K562 (cell line): ENCODE data around the gene FAM50A. TPM values are rescaled to one million over a fixed set of nuclear protein-coding genes. Genes with fewer than 3 reads are reported as not detected.

Source experiments
- BRF1 ChIP-seq: IDR thresholded peaks from 3 replicates; pipeline ENCODE4 v1.6.1; 2011; ENCODE audit warnings: borderline replicate concordance, mild to moderate bottlenecking; ENCODE audit not compliant: insufficient read length; ENCODE audit errors: extremely low read depth
- E2F1 ChIP-seq: sonication (generic); formaldehyde crosslinking; IDR thresholded peaks from 2 replicates; pipeline ENCODE4 v1.8.1; 2023; ENCODE audit warnings: mild to moderate bottlenecking, missing genetic modification reagents, moderate library complexity
- E2F4 ChIP-seq: sonication (generic); formaldehyde crosslinking; IDR thresholded peaks from 2 replicates; pipeline ENCODE4 v1.8.0; 2022; ENCODE audit warnings: mild to moderate bottlenecking, low read depth, missing genetic modification reagents
- GTF2F1 ChIP-seq: IDR thresholded peaks from 2 replicates; pipeline ENCODE4 v1.6.1; 2011; ENCODE audit warnings: low read depth, low read length, improper control_type of control experiment
- HMG20B ChIP-seq: fragments of 250-450 bp; sonication (Bioruptor Pico); IDR thresholded peaks from 2 replicates; pipeline ENCODE4 v1.5.0; 2021; ENCODE audit warnings: mild to moderate bottlenecking
- KAT7 ChIP-seq: sonication (generic); formaldehyde crosslinking; IDR thresholded peaks from 2 replicates; pipeline ENCODE4 v1.8.0; 2022; ENCODE audit warnings: missing genetic modification reagents, mild to moderate bottlenecking, borderline replicate concordance
- MAZ ChIP-seq, 2 experiments: fragments of 450-650 bp in 1 of 2; sonication (generic) in 1 of 2; formaldehyde crosslinking; IDR thresholded peaks in 1 of 2; conservative IDR thresholded peaks in 1 of 2; 2 replicates each; pipeline versions ENCODE4 v1.4.0 to v1.5.0; 2020; ENCODE audit warnings: mild to moderate bottlenecking in 1 of 2, missing genetic modification reagents in 1 of 2
- MBD2 ChIP-seq: sonication (generic); IDR thresholded peaks from 2 replicates; pipeline ENCODE4 v1.6.1; 2016; ENCODE audit warnings: low read depth, borderline replicate concordance
- MEIS2 ChIP-seq: fragments of 450-650 bp; IDR thresholded peaks from 2 replicates; pipeline ENCODE4 v1.6.1; 2014; ENCODE audit warnings: mild to moderate bottlenecking; ENCODE audit not compliant: partially characterized antibody
- MNT ChIP-seq, 2 experiments: fragments of 450-650 bp; conservative IDR thresholded peaks; 2 replicates each; pipeline ENCODE4 v1.6.1; 2017; ENCODE audit warnings: mild to moderate bottlenecking in 2 of 2, moderate library complexity in 2 of 2
- PBX2 ChIP-seq, 2 experiments: IDR thresholded peaks in 1 of 2; conservative IDR thresholded peaks in 1 of 2; 2 replicates each; pipeline ENCODE4 v1.6.1; 2016; ENCODE audit warnings: low read depth in 2 of 2, mild to moderate bottlenecking in 1 of 2, missing compliant biosample characterization in 1 of 2, missing genetic modification characterization in 1 of 2, moderate library complexity in 1 of 2
- PTRF ChIP-seq: fragments of 450-650 bp; IDR thresholded peaks from 2 replicates; pipeline ENCODE4 v1.6.1; 2016; ENCODE audit warnings: mild to moderate bottlenecking, missing genetic modification characterization, missing compliant biosample characterization
- SAP30 ChIP-seq: fragments of 200-600 bp; sonication (generic); IDR thresholded peaks from 2 replicates; pipeline ENCODE4 v1.6.1; 2012; ENCODE audit warnings: borderline replicate concordance, low read depth, mild to moderate bottlenecking, moderate library complexity, low read length, control low read depth, inconsistent platforms; ENCODE audit not compliant: insufficient read depth, poor library complexity, severe bottlenecking
- XRCC3 ChIP-seq: fragments of 450-650 bp; IDR thresholded peaks from 2 replicates; pipeline ENCODE4 v1.6.1; 2017; ENCODE audit warnings: mild to moderate bottlenecking, moderate library complexity
- ZNF354B ChIP-seq: fragments of 250-450 bp; sonication (Bioruptor Pico); IDR thresholded peaks from 2 replicates; pipeline ENCODE4 v1.4.0; 2020
- polyA plus RNA-seq, 8 experiments: library from polyadenylated mRNA; depleted of rRNA in 4 of 8; stranded (reverse) in 5 of 8; unstranded in 3 of 8; fragments of >200 nt; fragmentation: Nextera tagmentation in 2 of 8; fragmentation: Illumina TruSeq in 1 of 8; extraction: Ambion mirVana in 2 of 8; extraction: Trizol in 1 of 8; gene quantifications; 2 replicates each; pipeline versions ENCODE4 v1.2.1 to v1.2.3, GENCODE V29; 2011 to 2014; ENCODE audit warnings: inconsistent platforms in 1 of 8, missing spikeins in 1 of 8
- total RNA-seq, 7 experiments: library from RNA; depleted of rRNA in 6 of 7; stranded (reverse); fragments of >200 nt in 6 of 7; fragmentation: Illumina TruSeq in 2 of 7; extraction: Trizol in 2 of 7; gene quantifications; 2 replicates each; pipeline versions ENCODE4 v1.2.1 to v1.2.3, GENCODE V29; 2011 to 2021; ENCODE audit warnings: low replicate concordance in 1 of 7
- TF ChIP-seq, protein P1 (sequence below): fragments of 450-650 bp; IDR thresholded peaks from 2 replicates; pipeline ENCODE4 v1.6.1; 2017; ENCODE audit warnings: antibody characterized with exemption, mild to moderate bottlenecking

Gene FAM50A
- total and polyA plus RNA-seq, 9 of the 15 experiments (the other 6 are each of a cell fraction or from before 2014, with no cell fraction given), result 4.4 to 114 (median 67.3) TPM

- TF ChIP-seq PBX2 (CRISPR knock-in tag; IDR thresholded peaks at IDR 0.05; ENCODE audit: low read depth) (no peak), PBX2 (tag; conservative IDR thresholded peaks at IDR 0.05; ENCODE audit: low read depth) (0 out of 2 replicates have a peak, but pooled peaks have one; percentile 27), MNT (conservative IDR thresholded peaks at IDR 0.05) (0 out of 4 replicates have a peak, but pooled peaks of 1 of the 2 experiments have one; percentile 18), PTRF (tag) (no peak), HMG20B (no peak), MBD2 (no peak), ZNF354B (no peak), E2F1 (CRISPR knock-in tag) (no peak), E2F4 (no peak), SAP30 (no peak), MAZ (CRISPR knock-in tag; conservative IDR thresholded peaks at IDR 0.05 in 1 of 2, IDR thresholded peaks at IDR 0.05 in 1 of 2) (no peak), KAT7 (no peak), MEIS2 (peak; percentile 68), GTF2F1 (no peak), BRF1 (no peak), XRCC3 (no peak)
- TF ChIP-seq, protein P1, sequence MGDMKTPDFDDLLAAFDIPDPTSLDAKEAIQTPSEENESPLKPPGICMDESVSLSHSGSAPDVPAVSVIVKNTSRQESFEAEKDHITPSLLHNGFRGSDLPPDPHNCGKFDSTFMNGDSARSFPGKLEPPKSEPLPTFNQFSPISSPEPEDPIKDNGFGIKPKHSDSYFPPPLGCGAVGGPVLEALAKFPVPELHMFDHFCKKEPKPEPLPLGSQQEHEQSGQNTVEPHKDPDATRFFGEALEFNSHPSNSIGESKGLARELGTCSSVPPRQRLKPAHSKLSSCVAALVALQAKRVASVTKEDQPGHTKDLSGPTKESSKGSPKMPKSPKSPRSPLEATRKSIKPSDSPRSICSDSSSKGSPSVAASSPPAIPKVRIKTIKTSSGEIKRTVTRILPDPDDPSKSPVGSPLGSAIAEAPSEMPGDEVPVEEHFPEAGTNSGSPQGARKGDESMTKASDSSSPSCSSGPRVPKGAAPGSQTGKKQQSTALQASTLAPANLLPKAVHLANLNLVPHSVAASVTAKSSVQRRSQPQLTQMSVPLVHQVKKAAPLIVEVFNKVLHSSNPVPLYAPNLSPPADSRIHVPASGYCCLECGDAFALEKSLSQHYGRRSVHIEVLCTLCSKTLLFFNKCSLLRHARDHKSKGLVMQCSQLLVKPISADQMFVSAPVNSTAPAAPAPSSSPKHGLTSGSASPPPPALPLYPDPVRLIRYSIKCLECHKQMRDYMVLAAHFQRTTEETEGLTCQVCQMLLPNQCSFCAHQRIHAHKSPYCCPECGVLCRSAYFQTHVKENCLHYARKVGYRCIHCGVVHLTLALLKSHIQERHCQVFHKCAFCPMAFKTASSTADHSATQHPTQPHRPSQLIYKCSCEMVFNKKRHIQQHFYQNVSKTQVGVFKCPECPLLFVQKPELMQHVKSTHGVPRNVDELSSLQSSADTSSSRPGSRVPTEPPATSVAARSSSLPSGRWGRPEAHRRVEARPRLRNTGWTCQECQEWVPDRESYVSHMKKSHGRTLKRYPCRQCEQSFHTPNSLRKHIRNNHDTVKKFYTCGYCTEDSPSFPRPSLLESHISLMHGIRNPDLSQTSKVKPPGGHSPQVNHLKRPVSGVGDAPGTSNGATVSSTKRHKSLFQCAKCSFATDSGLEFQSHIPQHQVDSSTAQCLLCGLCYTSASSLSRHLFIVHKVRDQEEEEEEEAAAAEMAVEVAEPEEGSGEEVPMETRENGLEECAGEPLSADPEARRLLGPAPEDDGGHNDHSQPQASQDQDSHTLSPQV, result 0 out of 2 replicates have a peak, but pooled peaks have one; percentile 29
Measured at GRCh38 chrX:154430479-154430878, 13.5 kb upstream of the FAM50A start (continued).
